Trophoblast cell (in vitro differentiated cells and primary cell): ENCODE data around the gene KIAA1328.

Experiments used
- DNase-seq, 2 donors: peaks; one replicate each; pipeline ENCODE4 v3.0.0-alpha.2; 2016
- H2AFZ ChIP-seq: 2 replicates; pipeline ENCODE4 v1.6.1; 2013; ENCODE audit warnings: low read length, moderate library complexity, mild to moderate bottlenecking; ENCODE audit not compliant: insufficient read depth, poor library complexity
- H2AK5ac ChIP-seq: 2 replicates; pipeline ENCODE4 v1.6.1; 2013; ENCODE audit warnings: mild to moderate bottlenecking, low read length
- H2BK120ac ChIP-seq: 2 replicates; pipeline ENCODE4 v1.6.1; 2013; ENCODE audit warnings: low read length, mild to moderate bottlenecking, moderate library complexity; ENCODE audit not compliant: insufficient read depth, poor library complexity
- H2BK12ac ChIP-seq: 2 replicates; pipeline ENCODE4 v1.6.1; 2013; ENCODE audit warnings: mild to moderate bottlenecking, low read length, moderate library complexity
- H2BK5ac ChIP-seq: 2 replicates; pipeline ENCODE4 v1.6.1; 2013; ENCODE audit warnings: low read length, low read depth, moderate library complexity, mild to moderate bottlenecking; ENCODE audit not compliant: poor library complexity
- H3K14ac ChIP-seq: 2 replicates; pipeline ENCODE4 v1.6.1; 2013; ENCODE audit warnings: mild to moderate bottlenecking, low read length
- H3K18ac ChIP-seq: 2 replicates; pipeline ENCODE4 v1.6.1; 2013; ENCODE audit warnings: mild to moderate bottlenecking, low read length
- H3K23ac ChIP-seq: 2 replicates; pipeline ENCODE4 v1.6.1; 2013; ENCODE audit warnings: low read length
- H3K27ac ChIP-seq: 2 replicates; pipeline ENCODE4 v1.5.1; 2013; ENCODE audit warnings: low read depth, mild to moderate bottlenecking, inconsistent platforms, low read length, moderate library complexity
- H3K27me3 ChIP-seq: 2 replicates; pipeline ENCODE4 v1.6.1; 2013; ENCODE audit warnings: inconsistent platforms, mild to moderate bottlenecking, low read length, moderate library complexity; ENCODE audit not compliant: insufficient read depth
- H3K36me3 ChIP-seq, 2 experiments: 1 replicate in 1 of 2; 2 replicates in 1 of 2; pipeline ENCODE4 v1.6.1; 2013; ENCODE audit warnings: low read length in 2 of 2, mild to moderate bottlenecking in 2 of 2, moderate library complexity in 1 of 2; ENCODE audit not compliant: insufficient read depth in 2 of 2, control insufficient read depth in 1 of 2
- H3K4ac ChIP-seq: 2 replicates; pipeline ENCODE4 v1.6.1; 2013; ENCODE audit warnings: low read depth, mild to moderate bottlenecking, low read length, moderate library complexity
- H3K4me1 ChIP-seq, 2 experiments: 1 replicate in 1 of 2; 2 replicates in 1 of 2; pipeline ENCODE4 v1.6.1; 2013; ENCODE audit warnings: low read length in 2 of 2, mild to moderate bottlenecking in 2 of 2, moderate library complexity in 1 of 2; ENCODE audit not compliant: insufficient read depth in 2 of 2, control insufficient read depth in 1 of 2
- H3K4me2 ChIP-seq: 2 replicates; pipeline ENCODE4 v1.6.1; 2013; ENCODE audit warnings: inconsistent platforms, mild to moderate bottlenecking, low read length, moderate library complexity
- H3K4me3 ChIP-seq: 2 replicates; pipeline ENCODE4 v1.5.1; 2013; ENCODE audit warnings: mild to moderate bottlenecking, low read depth, low read length, inconsistent platforms
- H3K79me1 ChIP-seq: one replicate; pipeline ENCODE4 v1.6.1; 2013; ENCODE audit warnings: low read length
- H3K79me2 ChIP-seq: 2 replicates; pipeline ENCODE4 v1.6.1; 2013; ENCODE audit warnings: low read length, mild to moderate bottlenecking; ENCODE audit not compliant: control insufficient read depth, insufficient read depth, poor library complexity
- H3K9ac ChIP-seq: 2 replicates; pipeline ENCODE4 v1.6.1; 2013; ENCODE audit warnings: mild to moderate bottlenecking, low read length
- H3K9me3 ChIP-seq: 2 replicates; pipeline ENCODE4 v1.6.1; 2013; ENCODE audit warnings: low read depth, mild to moderate bottlenecking, control low read depth, inconsistent platforms, low read length; ENCODE audit not compliant: insufficient read depth
- H4K12ac ChIP-seq: 2 replicates; pipeline ENCODE4 v1.6.1; 2013; ENCODE audit warnings: low read depth, mild to moderate bottlenecking, low read length, moderate library complexity
- H4K8ac ChIP-seq: 2 replicates; pipeline ENCODE4 v1.6.1; 2013; ENCODE audit warnings: low read depth, mild to moderate bottlenecking, low read length, moderate library complexity
- H4K91ac ChIP-seq: one replicate; pipeline ENCODE4 v1.6.1; 2013; ENCODE audit warnings: low read depth, mild to moderate bottlenecking, low read length, moderate library complexity
- WGBS: extraction: QIAGEN DNeasy Blood & Tissue Kit; methylation state at CpG from one replicate; pipeline ENCODE4 v1.1.7; 2013; ENCODE audit warnings: missing lambda C conversion rate; ENCODE audit not compliant: insufficient read length, insufficient coverage; ENCODE audit errors: extremely low coverage; 5-methylcytosine and 5-hydroxymethylcytosine counted together

Gene KIAA1328

DNA sequence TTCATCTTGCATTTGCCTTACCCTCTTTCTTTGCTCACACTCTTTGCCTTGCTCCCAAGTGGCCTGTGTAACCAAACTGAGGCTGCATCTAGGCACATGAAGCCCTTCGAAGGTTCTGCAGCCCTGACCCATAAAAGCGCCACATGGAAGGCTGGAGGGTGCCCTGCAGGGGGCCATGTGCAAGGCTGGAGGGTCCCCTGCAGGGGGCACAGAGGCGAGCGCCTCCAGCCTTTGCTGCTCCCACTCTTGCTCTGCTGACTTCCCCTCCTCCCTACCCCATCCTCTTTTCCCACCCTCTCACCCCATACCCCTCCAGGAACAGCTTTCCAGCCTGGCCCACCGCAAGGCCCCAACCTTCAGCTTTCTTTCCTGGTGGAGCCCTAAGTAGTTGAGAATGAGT lies 419.4 kb downstream of the KIAA1328 start:
- no CpG with 5 or more reads among the region's 5 CpGs for WGBS

GRCh38 chr18:37249171-37249886 lies 420.4 kb downstream of the KIAA1328 start:
- H2BK5ac ChIP-seq = no peak overlapping the region
- no CpG with 5 or more reads among the region's 11 CpGs for WGBS
- H2AK5ac ChIP-seq = no peak overlapping the region

More for the DNA sequence above, 419.4 kb downstream of the KIAA1328 start:
- DNase-seq = no peak
- Histone ChIP-seq H3K27me3 (peaks cover 13% of the 10 kb centered on the region), H3K14ac (no peak overlapping the region), H2AFZ (no peak overlapping the region), H3K4me3 (no peak overlapping the region), H3K79me1 (no peaks in the 10 kb centered on the region), H2BK12ac (no peak overlapping the region), H3K9me3 (peaks cover 5% of the 10 kb centered on the region), H4K12ac (no peak overlapping the region), H3K36me3 (no peaks in the 10 kb centered on the region), H3K4me2 (no peak overlapping the region), H3K9ac (no peak overlapping the region), H2BK120ac (no peak overlapping the region), H3K27ac (no peak overlapping the region), H2AK5ac (no peak overlapping the region), H3K79me2 (no peaks in the 10 kb centered on the region), H4K91ac (no peak overlapping the region), H3K4ac (no peak overlapping the region), H3K23ac (no peak overlapping the region), H4K8ac (no peak overlapping the region), H2BK5ac (no peak overlapping the region), H3K4me1 (peaks cover 1 to 2% of the 10 kb centered on the region in 2 experiments), H3K18ac (no peak overlapping the region)

DNA sequence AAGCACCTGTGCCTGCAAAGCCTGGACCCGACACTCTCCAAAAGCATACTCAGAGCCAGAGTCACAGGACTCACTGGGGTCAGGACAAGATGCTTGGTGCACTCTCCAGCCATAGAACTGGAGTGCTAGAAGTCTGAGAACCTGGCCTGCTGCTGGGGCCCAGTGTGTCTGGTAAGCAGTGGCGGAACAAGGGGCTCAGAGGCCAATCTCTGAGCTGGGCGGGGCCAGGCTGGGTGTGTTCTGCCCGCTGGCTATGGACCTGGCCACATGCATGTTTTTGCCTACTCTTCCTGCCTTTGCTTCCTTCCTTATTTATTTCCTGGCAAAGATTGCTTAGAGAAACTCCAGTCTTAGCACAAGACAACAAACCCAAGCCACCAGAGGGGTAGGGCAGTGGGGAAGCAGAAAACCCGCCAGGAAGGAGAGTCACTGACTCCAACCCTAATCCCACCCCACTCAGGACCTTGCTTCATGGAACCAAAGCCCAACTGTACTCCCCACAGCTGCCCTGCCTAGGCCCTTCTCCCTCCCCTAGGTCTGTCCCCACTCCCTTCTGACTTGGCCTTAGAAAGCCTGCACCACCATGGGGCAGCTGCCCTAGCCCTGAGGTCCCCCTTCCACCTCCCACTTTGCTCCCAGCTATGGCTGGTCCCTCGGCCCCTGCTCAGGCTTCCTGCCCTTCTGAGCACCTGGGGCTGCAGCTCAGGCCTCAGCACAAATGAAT lies 421.1 kb downstream of the KIAA1328 start:
- no peak overlapping the region for H3K18ac ChIP-seq
- no peak for DNase-seq
- H3K9me3 ChIP-seq = peaks cover 5% of the 10 kb centered on the region
- H2AK5ac ChIP-seq = no peak overlapping the region
- no CpG with 5 or more reads among the region's 6 CpGs for WGBS
- peaks cover 23% of the 10 kb centered on the region for H3K27me3 ChIP-seq
- H3K79me2 ChIP-seq = no peaks in the 10 kb centered on the region
- H4K8ac ChIP-seq = no peak overlapping the region
- no peak overlapping the region for H4K91ac ChIP-seq
- no peak overlapping the region for H2BK12ac ChIP-seq
- H3K4me2 ChIP-seq = no peak overlapping the region
- no peak overlapping the region for H3K4me3 ChIP-seq
- H3K4me1 ChIP-seq = peaks cover 4 to 8% of the 10 kb centered on the region in 2 experiments
- H3K36me3 ChIP-seq = no peaks in the 10 kb centered on the region
- no peak overlapping the region for H2AFZ ChIP-seq
- H3K14ac ChIP-seq = no peak overlapping the region
- no peak overlapping the region for H3K27ac ChIP-seq
- no peak overlapping the region for H2BK120ac ChIP-seq
- H3K79me1 ChIP-seq = no peaks in the 10 kb centered on the region
- no peak overlapping the region for H3K9ac ChIP-seq
- no peak overlapping the region for H4K12ac ChIP-seq
- H3K4ac ChIP-seq = no peak overlapping the region
- no peak overlapping the region for H2BK5ac ChIP-seq
- H3K23ac ChIP-seq = no peak overlapping the region

More at GRCh38 chr18:37249171-37249886, 420.4 kb downstream of the KIAA1328 start:
- H3K4me3 ChIP-seq = peak overlapping the region; percentile 22
- H2AFZ ChIP-seq = no peak overlapping the region
- H3K4me1 ChIP-seq = peaks cover 4 to 6% of the 10 kb centered on the region in 2 experiments
- H4K8ac ChIP-seq = no peak overlapping the region
- no peak overlapping the region for H3K14ac ChIP-seq
- H3K36me3 ChIP-seq = no peaks in the 10 kb centered on the region
- H2BK12ac ChIP-seq = no peak overlapping the region
- H2BK120ac ChIP-seq = no peak overlapping the region
- no peak overlapping the region for H3K18ac ChIP-seq
- H3K27ac ChIP-seq = no peak overlapping the region
- peaks cover 5% of the 10 kb centered on the region for H3K9me3 ChIP-seq
- no peak overlapping the region for H4K91ac ChIP-seq
- peaks cover 16% of the 10 kb centered on the region for H3K27me3 ChIP-seq
- no peak overlapping the region for H3K4ac ChIP-seq
- H3K4me2 ChIP-seq = no peak overlapping the region
- H4K12ac ChIP-seq = no peak overlapping the region
- no peak for DNase-seq
- no peak overlapping the region for H3K9ac ChIP-seq
- no peaks in the 10 kb centered on the region for H3K79me1 ChIP-seq
- H3K23ac ChIP-seq = no peak overlapping the region
- H3K79me2 ChIP-seq = no peaks in the 10 kb centered on the region

DNA sequence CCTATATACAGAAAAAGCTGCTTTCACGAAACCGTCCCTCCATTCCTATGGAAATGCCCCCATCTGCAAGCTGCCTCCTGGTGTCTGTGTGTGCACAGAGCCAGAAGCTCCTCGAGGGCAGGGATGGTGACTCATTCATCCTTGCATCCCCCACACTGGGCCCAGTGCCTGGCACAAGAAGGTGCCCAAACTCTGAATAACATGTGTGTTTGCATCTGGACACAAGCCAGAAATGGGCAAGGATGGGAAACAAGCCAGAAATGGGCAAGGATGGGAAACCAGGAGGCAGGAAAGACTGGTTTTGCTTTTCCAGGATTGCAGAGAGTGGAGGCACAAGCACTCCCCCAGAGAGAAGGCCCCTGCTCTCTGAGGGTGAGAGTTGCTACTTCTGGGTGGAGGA lies 422.8 kb downstream of the KIAA1328 start:
- no peak overlapping the region for H4K91ac ChIP-seq
- WGBS = no CpG with 5 or more reads among the region's 3 CpGs
- H4K12ac ChIP-seq = no peak overlapping the region

More for the DNA sequence above, 422.8 kb downstream of the KIAA1328 start:
- Histone ChIP-seq H2BK5ac (no peak overlapping the region), H3K4ac (no peak overlapping the region), H3K4me1 (peaks cover 4 to 8% of the 10 kb centered on the region in 2 experiments), H3K9ac (no peak overlapping the region), H3K23ac (no peak overlapping the region), H4K8ac (no peak overlapping the region), H2AK5ac (no peak overlapping the region), H2AFZ (no peak overlapping the region), H3K18ac (no peak overlapping the region), H2BK12ac (no peak overlapping the region), H3K4me3 (no peak overlapping the region), H3K27me3 (peaks cover 25% of the 10 kb centered on the region), H3K79me1 (no peaks in the 10 kb centered on the region), H3K79me2 (no peaks in the 10 kb centered on the region), H3K27ac (no peak overlapping the region), H3K36me3 (no peaks in the 10 kb centered on the region), H3K14ac (no peak overlapping the region), H3K4me2 (no peak overlapping the region), H3K9me3 (peaks cover 5% of the 10 kb centered on the region), H2BK120ac (no peak overlapping the region)
- DNase-seq = no peak
